ENCODE results near the gene STK24. TPM values are rescaled to one million over a fixed set of nuclear protein-coding genes. Genes with fewer than 3 reads are reported as not detected.

The STK24 gene
- polyA plus RNA-seq, 2 of the 4 experiments (the other 2 are of a cell fraction) = 46.1 to 55.6 TPM

GRCh38 chr13:98416408-98416807 lies 160.5 kb downstream of the STK24 start:
- FAIRE-seq = no peak

GRCh38 chr13:98415326-98416070 lies 161.4 kb downstream of the STK24 start:
- ChIA-PET CTCF (interaction anchor here (1.4 kb wide), 1 partner anchor 15 kb away, joined by 7 read pairs; no protein-coding TSS in a partner anchor), POLR2A (no interaction called here)
- FAIRE-seq (no peak), DNase-seq (ENCODE audit: low read depth in 1 of 2, low spot score in 1 of 2) (no peak), ATAC-seq (no peak)
- H3K4me1 ChIP-seq = no peaks in the 10 kb centered on the region
- H3K4me2 ChIP-seq = no peak overlapping the region
- H3K9me3 ChIP-seq = no peaks in the 10 kb centered on the region
- H3K4me3 ChIP-seq = no peak overlapping the region
- H3K27ac ChIP-seq = no peak overlapping the region
- WGBS (ENCODE audit: missing lambda C conversion rate) = 90% methylated on average over 18 of the region's 18 CpGs
- no peak for TF ChIP-seq EP300 (IDR thresholded peaks at IDR 0.05)
- TF ChIP-seq NFE2L2 (conservative IDR thresholded peaks at IDR 0.05; ENCODE audit: low read length) = no peak
- TF ChIP-seq E2F6 (IDR thresholded peaks at IDR 0.05; ENCODE audit: borderline replicate concordance, low read depth) = no peak
- no peak for TF ChIP-seq HOXA7 (CRISPR knock-in tag; IDR thresholded peaks at IDR 0.05)
- TF ChIP-seq ZSCAN20 (CRISPR knock-in tag; IDR thresholded peaks at IDR 0.05) = no peak
- no peak for TF ChIP-seq ZFP36 (IDR thresholded peaks at IDR 0.05; ENCODE audit: borderline replicate concordance, partially characterized antibody)
- no peak for TF ChIP-seq BCL3 (IDR thresholded peaks at IDR 0.05)
- no peak for TF ChIP-seq HOXB13 (CRISPR knock-in tag; IDR thresholded peaks at IDR 0.05; ENCODE audit: low read depth)
- no peak for TF ChIP-seq MAX (IDR thresholded peaks at IDR 0.05)

More at GRCh38 chr13:98416408-98416807, 160.5 kb downstream of the STK24 start:
- Histone ChIP-seq H3K9me3 (no peaks in the 10 kb centered on the region), H3K27ac (no peak overlapping the region), H3K4me2 (no peak overlapping the region), H3K4me3 (no peak overlapping the region), H3K4me1 (no peaks in the 10 kb centered on the region)
- DNase-seq (ENCODE audit: low read depth in 1 of 2, low spot score in 1 of 2) = no peak
- TF ChIP-seq EHMT2 (IDR thresholded peaks at IDR 0.05; ENCODE audit: low read depth) = no peak
- no peak for TF ChIP-seq CEBPB (IDR thresholded peaks at IDR 0.05)
- TF ChIP-seq MYC (IDR thresholded peaks at IDR 0.05; ENCODE audit: borderline replicate concordance, low read length) = no peak
- TF ChIP-seq POLR2AphosphoS2 (conservative IDR thresholded peaks at IDR 0.05; ENCODE audit: low read length) = no peak
- no peak for TF ChIP-seq MAZ (IDR thresholded peaks at IDR 0.05; ENCODE audit: borderline replicate concordance, low read depth, low read length)
- TF ChIP-seq KDM1A (IDR thresholded peaks at IDR 0.05; ENCODE audit: low read depth) = no peak
- TF ChIP-seq JUN (IDR thresholded peaks at IDR 0.05) = no peak
- TF ChIP-seq ZSCAN20 (CRISPR knock-in tag; IDR thresholded peaks at IDR 0.05) = no peak
- TF ChIP-seq TP53 (CRISPR knock-in tag; IDR thresholded peaks at IDR 0.05) = no peak
- WGBS (ENCODE audit: missing lambda C conversion rate) = 87% methylated on average over 2 of the region's 4 CpGs
- CTCF ChIA-PET = interaction anchor here (0.6 to 1.0 kb wide), 3 partner anchors 14 to 567 kb away, joined by 3 read pairs; no protein-coding TSS in a partner anchor
- POLR2A ChIA-PET = no interaction called here
- ATAC-seq = no peak

- FAIRE-seq = no peak
- H3K27ac ChIP-seq = no peak overlapping the region
- no peak overlapping the region for H3K4me2 ChIP-seq
- DNase-seq (ENCODE audit: low read depth in 1 of 2, low spot score in 1 of 2) = no peak
- H3K9me3 ChIP-seq = no peaks in the 10 kb centered on the region
- TF ChIP-seq NPAS2 (CRISPR knock-in tag; IDR thresholded peaks at IDR 0.05; ENCODE audit: borderline replicate concordance) (no peak), PHF8 (IDR thresholded peaks at IDR 0.05; ENCODE audit: borderline replicate concordance, low read depth) (no peak), HOXB5 (CRISPR knock-in tag; IDR thresholded peaks at IDR 0.05) (no peak), HEYL (CRISPR knock-in tag; IDR thresholded peaks at IDR 0.05) (no peak), ELK1 (IDR thresholded peaks at IDR 0.05; ENCODE audit: low read depth, low read length) (no peak), RAD21 (conservative IDR thresholded peaks at IDR 0.05 in 1 of 2, IDR thresholded peaks at IDR 0.05 in 1 of 2) (no peak), JUNB (IDR thresholded peaks at IDR 0.05) (no peak), BCL3 (IDR thresholded peaks at IDR 0.05) (no peak), FOSL2 (IDR thresholded peaks at IDR 0.05) (no peak), FOSL2 (CRISPR knock-in tag; IDR thresholded peaks at IDR 0.05) (no peak), NFE2L2 (conservative IDR thresholded peaks at IDR 0.05; ENCODE audit: low read length) (no peak), CTCF (IDR thresholded peaks at IDR 0.05) (no peak), ZSCAN20 (CRISPR knock-in tag; IDR thresholded peaks at IDR 0.05) (no peak), RFX5 (IDR thresholded peaks at IDR 0.05) (no peak)
- H3K4me3 ChIP-seq = no peak overlapping the region
- CTCF ChIA-PET = interaction anchor here (1.4 kb wide), 1 partner anchor 17 kb away, joined by 7 read pairs; no protein-coding TSS in a partner anchor
- POLR2A ChIA-PET = no interaction called here
- ATAC-seq = no peak
- H3K4me1 ChIP-seq = no peaks in the 10 kb centered on the region
- WGBS (ENCODE audit: missing lambda C conversion rate) = 96% methylated on average over 7 of the region's 7 CpGs
These were observed 163.1 kb downstream of the STK24 start for GRCh38 chr13:98413796-98414195.

Data from A549 (cell line).